Activated CD8-positive, alpha-beta memory T cell treated with anti-CD3 and anti-CD28 coated beads, Interleukin-2, amount 50 U/mL, for 1 hour (primary cell): ENCODE results near the gene LARGE1.

Experiments
- DNase-seq: peaks from one replicate; pipeline ENCODE4 v3.0.0-alpha.2; 2020; ENCODE audit errors: extremely low read depth

The LARGE1 gene

GRCh38 chr22:33248948-33249347 lies 671.3 kb downstream of the LARGE1 start:
- no peak for DNase-seq

DNA sequence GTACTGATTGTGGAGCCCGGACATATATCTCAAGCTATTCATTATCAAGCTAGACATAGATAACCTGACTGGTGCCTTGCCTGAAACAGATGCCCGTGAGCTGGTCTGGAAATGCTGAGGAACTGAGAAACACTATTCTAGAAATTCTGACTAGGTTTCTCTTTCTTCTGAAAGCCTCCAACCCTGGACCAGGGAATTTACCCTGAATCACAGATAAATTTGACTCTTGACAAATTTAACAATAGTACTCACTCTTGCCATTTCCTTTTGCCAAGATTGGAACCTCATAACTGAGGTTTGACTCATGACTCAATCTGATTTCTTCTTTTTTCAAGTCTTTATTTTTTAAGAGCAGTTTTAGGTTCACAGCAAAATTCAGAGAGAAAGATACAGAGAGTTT lies 672.5 kb downstream of the LARGE1 start:
- no peak for DNase-seq

GRCh38 chr22:33242078-33242477 lies 678.2 kb downstream of the LARGE1 start:
- DNase-seq: no peak

DNA sequence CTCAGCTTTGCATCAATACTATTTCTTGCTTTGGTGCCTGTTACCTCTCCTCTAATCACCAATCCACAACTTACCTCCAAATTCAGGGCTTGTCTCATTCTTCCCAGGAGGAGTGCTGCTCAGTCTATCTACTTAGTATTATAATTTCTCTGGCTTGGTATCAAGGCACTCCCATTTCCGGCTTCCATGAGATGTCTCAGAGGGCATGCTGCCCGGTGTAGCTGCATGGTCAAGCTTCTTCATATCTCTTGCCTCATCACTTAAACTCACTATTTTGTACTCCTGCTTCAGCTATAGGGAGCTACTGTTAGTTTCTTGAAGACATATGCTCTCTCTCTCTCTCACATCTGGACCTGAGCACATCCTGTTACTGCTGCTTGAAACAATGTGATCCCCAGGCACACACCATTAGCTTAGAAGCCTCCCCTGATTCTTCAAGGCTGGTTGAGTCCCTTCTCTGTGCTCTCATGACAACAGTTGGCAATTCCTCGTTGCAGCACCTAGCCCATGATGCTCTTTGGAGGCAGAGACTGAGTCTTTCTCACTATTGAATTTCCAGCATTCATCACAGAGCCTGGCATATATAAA lies 679.3 kb downstream of the LARGE1 start:
- DNase-seq: no peak

- DNase-seq: no peak
These were observed 688.2 kb downstream of the LARGE1 start for GRCh38 chr22:33232071-33232470.

DNA sequence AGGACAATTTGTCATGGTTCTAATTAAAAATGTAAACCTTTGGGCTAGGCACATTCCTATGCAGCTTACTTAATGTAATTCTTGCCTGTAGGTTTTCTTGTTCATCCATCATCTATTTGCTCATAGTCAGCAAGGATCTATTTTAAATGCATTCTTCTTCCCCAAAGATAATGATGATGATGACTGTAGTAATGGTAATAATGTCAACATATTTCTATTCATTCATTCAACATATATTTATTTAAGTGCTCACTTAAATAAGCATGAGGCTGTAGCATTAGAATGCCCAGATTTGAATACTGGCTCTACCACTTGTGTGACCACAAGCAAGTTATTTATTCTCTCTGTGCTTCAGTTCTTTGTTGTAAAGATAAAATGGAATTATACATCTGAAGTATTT lies 692.5 kb downstream of the LARGE1 start:
- no peak for DNase-seq

DNA sequence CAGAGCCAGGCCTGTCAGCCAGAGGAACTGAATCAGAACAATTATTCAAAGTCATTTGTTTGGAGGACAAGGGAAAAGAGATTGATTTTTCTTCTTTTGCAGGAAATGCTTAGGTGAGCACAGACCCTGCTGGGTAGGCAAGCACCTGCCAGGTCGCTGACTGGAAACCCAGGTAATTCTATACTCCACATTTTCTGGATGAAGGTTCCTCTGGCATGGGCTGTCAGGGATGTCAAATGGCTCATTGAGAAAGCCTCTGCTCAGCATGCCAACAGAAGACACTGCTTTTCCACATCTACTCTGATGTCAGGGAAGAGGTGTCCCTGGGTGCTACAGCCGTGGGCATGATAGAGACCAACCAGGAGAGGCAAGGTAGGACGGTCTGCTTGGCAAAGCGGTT lies 695.4 kb downstream of the LARGE1 start:
- DNase-seq: no peak
